K562 (cell line): ENCODE measurements around the gene REXO2. TPM values are rescaled to one million over a fixed set of nuclear protein-coding genes. Genes with fewer than 3 reads are reported as not detected.
A peak's percentile ranks its signal among the peaks of the same experiment; 100 is the strongest.

Source experiments
- ATAC-seq: fragments of 200-7000 bp; cut with Tn5 transposase; 3 replicates; pipeline ENCODE4 v1.9.1; 2020; ENCODE audit warnings: moderate library complexity
- BruUV-seq: library from RNA; stranded (reverse); fragments of 400-500 nt; replicated peaks from 2 replicates; lab custom pipeline; 2021; lab: Mats Ljungman, UMichigan
- CTCF ChIA-PET: fragments of 300-600 bp; formaldehyde crosslinking; extraction: SDS; loops from one replicate; lab custom pipeline; 2021; ENCODE audit warnings: low intra/inter-chr PET ratio; lab: Yijun Ruan, JAX
- POLR2A ChIA-PET: fragments of 300-600, 350-650 bp; sonication (Branson Sonifier 250); formaldehyde crosslinking; extraction: SDS; loops from one replicate; lab custom pipeline; 2021; ENCODE audit warnings: antibody characterized with exemption, inconsistent platforms; lab: Yijun Ruan, JAX
- DNase-seq, 4 experiments: peaks; one replicate each; pipeline versions ENCODE4 v3.0.0 to v3.0.0-alpha.2; 2011 to 2018; ENCODE audit warnings: low spot score in 3 of 4, mixed read lengths in 3 of 4; ENCODE audit errors: extremely low read depth in 1 of 4
- FAIRE-seq: peaks from 2 replicates; lab custom pipeline; 2011; peaks lifted over from hg19 to GRCh38; lab: Jason Lieb, UNC
- H2AFZ ChIP-seq: 2 replicates; pipeline ENCODE4 v1.6.0; 2011; ENCODE audit warnings: low read depth, low read length, control low read depth, inconsistent platforms
- H3K27ac ChIP-seq: fragments of 200-600 bp; 3 replicates; pipeline ENCODE4 v1.8.0; 2011; ENCODE audit warnings: low read depth, mild to moderate bottlenecking, control low read depth, inconsistent platforms, low read length, moderate library complexity, mixed read lengths; ENCODE audit errors: extremely low read depth
- H3K27me3 ChIP-seq, 2 experiments: fragments of 300-600 bp in 1 of 2; 2 replicates in 1 of 2; 3 replicates in 1 of 2; pipeline versions ENCODE4 v1.6.0 to v1.8.0; 2011; ENCODE audit warnings: inconsistent platforms in 2 of 2, low read length in 2 of 2, mild to moderate bottlenecking in 1 of 2, mixed read lengths in 1 of 2, moderate library complexity in 1 of 2; ENCODE audit not compliant: control insufficient read depth in 2 of 2, insufficient read depth in 2 of 2
- H3K36me3 ChIP-seq: fragments of 300-600 bp; 3 replicates; pipeline ENCODE4 v1.8.0; 2011; ENCODE audit warnings: mild to moderate bottlenecking, low read length, inconsistent platforms; ENCODE audit not compliant: control insufficient read depth, insufficient read depth
- H3K4me1 ChIP-seq, 2 experiments: fragments of 200-600 bp in 1 of 2; replicated peaks in 1 of 2; 2 replicates in 1 of 2; 3 replicates in 1 of 2; pipeline versions ENCODE4 v1.5.1 to v1.8.0; 2011; ENCODE audit warnings: inconsistent platforms in 2 of 2, low read length in 2 of 2, mild to moderate bottlenecking in 1 of 2, mixed read lengths in 1 of 2, moderate library complexity in 1 of 2; ENCODE audit not compliant: control insufficient read depth in 2 of 2, insufficient read depth in 2 of 2
- H3K4me2 ChIP-seq: 2 replicates; pipeline ENCODE4 v1.6.1; 2011; ENCODE audit warnings: low read length, control low read depth, inconsistent platforms, mixed read lengths; ENCODE audit not compliant: insufficient read depth
- H3K4me3 ChIP-seq: fragments of 200-600 bp; sonication (generic), shearing (Covaris generic); 2 replicates; pipeline ENCODE4 v1.5.1; 2016; ENCODE audit warnings: control low read depth, inconsistent platforms
- H3K79me2 ChIP-seq: fragments of 200-600 bp; 3 replicates; pipeline ENCODE4 v1.8.0; 2011; ENCODE audit warnings: low read length, inconsistent platforms; ENCODE audit not compliant: control insufficient read depth, insufficient read depth
- H3K9ac ChIP-seq, 2 experiments: 2 replicates each; pipeline versions ENCODE4 v1.6.0 to v1.6.1; 2011; ENCODE audit warnings: low read depth in 2 of 2, low read length in 2 of 2, control low read depth in 1 of 2, inconsistent platforms in 1 of 2, mild to moderate bottlenecking in 1 of 2, mixed read lengths in 1 of 2; ENCODE audit not compliant: insufficient read depth in 1 of 2
- H3K9me1 ChIP-seq: one replicate; pipeline ENCODE4 v1.6.0; 2011; ENCODE audit warnings: inconsistent platforms, mild to moderate bottlenecking, low read length, moderate library complexity; ENCODE audit not compliant: control insufficient read depth, insufficient read depth
- H3K9me3 ChIP-seq: replicated peaks from 2 replicates; pipeline ENCODE4 v1.5.1; 2011; ENCODE audit warnings: low read depth, low read length, inconsistent platforms; ENCODE audit not compliant: control insufficient read depth, insufficient read depth
- H4K20me1 ChIP-seq: replicated peaks from 2 replicates; pipeline ENCODE4 v1.6.1; 2011; ENCODE audit warnings: low read length, inconsistent platforms, mixed read lengths; ENCODE audit not compliant: control insufficient read depth, insufficient read depth
- EWSR1 ChIP-seq: fragments of 450-650 bp; IDR thresholded peaks from 2 replicates; pipeline ENCODE4 v1.6.1; 2018; ENCODE audit warnings: borderline replicate concordance, mild to moderate bottlenecking, low read depth, moderate library complexity; ENCODE audit not compliant: partially characterized antibody
- KDM5B ChIP-seq: fragments of 200-600 bp; sonication (generic); IDR thresholded peaks from 2 replicates; pipeline ENCODE4 v1.6.1; 2012; ENCODE audit warnings: low read depth, mild to moderate bottlenecking, moderate library complexity, low read length, control low read depth, inconsistent platforms; ENCODE audit not compliant: insufficient replicate concordance
- RFX1 ChIP-seq: fragments of 450-650 bp; IDR thresholded peaks from 2 replicates; pipeline ENCODE4 v1.6.1; 2016; ENCODE audit warnings: mild to moderate bottlenecking, moderate library complexity
- SIN3A ChIP-seq, 2 experiments: fragments of 150-350 bp in 1 of 2; IDR thresholded peaks; 2 replicates each; pipeline ENCODE4 v1.6.1; 2011 to 2016; ENCODE audit warnings: borderline replicate concordance in 2 of 2, low read depth in 2 of 2, low read length in 2 of 2, mild to moderate bottlenecking in 2 of 2, moderate library complexity in 2 of 2; ENCODE audit not compliant: control insufficient read depth in 1 of 2
- TBP ChIP-seq: optimal IDR thresholded peaks from 2 replicates; pipeline ENCODE3; 2011; ENCODE audit warnings: low read depth, low read length, improper control_type of control experiment
- WGBS: fragments of 100-300 bp; shearing (Covaris generic); methylation state at CpG from one replicate; pipeline ENCODE4 v1.1.6; 2016; ENCODE audit warnings: low coverage, mixed read lengths; ENCODE audit not compliant: insufficient coverage; ENCODE audit errors: missing lambda C conversion rate; 5-methylcytosine and 5-hydroxymethylcytosine counted together
- in situ Hi-C: fragments of 300-500 bp; cut with MboI; formaldehyde crosslinking; loops from 4 replicates; pipeline ENCODE4 v1.15.0; 2018; ENCODE audit warnings: inconsistent platforms, mixed read lengths
- intact Hi-C: fragments of 100-400 bp; cut with micrococcal nuclease; formaldehyde crosslinking; loops from 2 replicates; pipeline ENCODE4 v1.14.2; 2022
- polyA plus RNA-seq, 8 experiments: library from polyadenylated mRNA; depleted of rRNA in 4 of 8; stranded (reverse) in 5 of 8; unstranded in 3 of 8; fragments of >200 nt; fragmentation: Nextera tagmentation in 2 of 8; fragmentation: Illumina TruSeq in 1 of 8; extraction: Ambion mirVana in 2 of 8; extraction: Trizol in 1 of 8; gene quantifications; 2 replicates each; pipeline versions ENCODE4 v1.2.1 to v1.2.3, GENCODE V29; 2011 to 2014; ENCODE audit warnings: inconsistent platforms in 1 of 8, missing spikeins in 1 of 8
- total RNA-seq, 7 experiments: library from RNA; depleted of rRNA in 6 of 7; stranded (reverse); fragments of >200 nt in 6 of 7; fragmentation: Illumina TruSeq in 2 of 7; extraction: Trizol in 2 of 7; gene quantifications; 2 replicates each; pipeline versions ENCODE4 v1.2.1 to v1.2.3, GENCODE V29; 2011 to 2021; ENCODE audit warnings: low replicate concordance in 1 of 7

REXO2 gene
- total and polyA plus RNA-seq, 9 of the 15 experiments (the other 6 are each of a cell fraction or from before 2014, with no cell fraction given): 143 to 370 (median 193) TPM

DNA sequence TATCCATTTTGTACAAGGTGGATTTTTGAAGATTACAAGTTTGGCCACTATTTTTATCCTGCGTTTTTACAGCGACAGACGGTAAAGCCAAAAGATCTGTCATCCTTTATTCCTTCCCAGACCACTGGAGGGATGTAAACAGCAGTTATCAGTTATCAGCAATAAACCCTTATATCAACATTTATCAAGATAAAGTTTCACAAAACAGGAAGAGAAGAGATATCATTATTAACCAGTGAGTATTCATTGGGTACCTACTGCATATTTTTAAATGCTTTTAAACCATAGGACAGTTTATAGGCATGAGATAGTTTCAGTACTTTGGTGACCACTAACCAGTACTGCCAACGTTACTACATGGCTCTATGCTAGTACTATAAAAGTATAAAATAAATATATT lies 5.9 kb upstream of the REXO2 start (continued):
- TF ChIP-seq KDM5B: no peak
- TF ChIP-seq SIN3A (IDR thresholded peaks at IDR 0.05; ENCODE audit: borderline replicate concordance in 2 of 2, control insufficient read depth in 1 of 2, low read depth in 2 of 2, low read length in 2 of 2): no peak

DNA sequence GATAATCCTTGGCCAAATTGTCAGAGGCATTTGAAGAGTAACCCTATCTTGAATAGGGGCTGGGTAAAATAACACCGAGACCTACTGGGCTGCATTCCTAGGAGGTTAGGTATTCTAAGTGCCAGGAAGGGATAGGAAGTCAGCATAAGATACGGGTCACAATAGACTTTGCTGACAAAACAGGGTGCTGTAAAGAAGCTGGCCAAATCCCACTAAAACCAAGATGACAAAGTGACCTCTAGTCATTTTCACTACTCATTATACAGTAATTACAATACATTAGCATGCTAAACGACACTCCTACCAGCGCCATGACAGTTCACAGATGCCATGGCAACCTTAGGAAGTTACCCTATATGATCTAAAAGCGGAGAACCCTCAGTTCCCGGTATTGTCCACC lies 964 bp upstream of the REXO2 start:
- Histone ChIP-seq H2AFZ (peak overlapping the region; percentile 77), H3K36me3 (peaks cover 6% of the 10 kb centered on the region; the same call in 2 of the 3 replicates), H3K27ac (no peak overlapping the region), H3K4me3 (no peak overlapping the region), H3K4me1 (peaks cover 7% of the 10 kb centered on the region in 2 experiments; a peak in 3 of 5 replicates), H4K20me1 (no peaks in the 10 kb centered on the region)
- in situ Hi-C loops: no loop called here
- no TSS peak for BruUV-seq
- TF ChIP-seq EWSR1: no peak
- TF ChIP-seq TBP: peak; percentile 8
- TF ChIP-seq RFX1: peak; percentile 58
- TF ChIP-seq, all 486 proteins: peak for 2
- 68% methylated on average over 6 of the region's 6 CpGs for WGBS
- Histone ChIP-seq H3K79me2 (peaks cover 41% of the 10 kb centered on the region), H3K9me3 (no peaks in the 10 kb centered on the region), H3K27me3 (no peaks in the 10 kb centered on the region), H3K9me1 (no peaks in the 10 kb centered on the region), H3K9ac (no peak overlapping the region), H3K4me2 (no peak overlapping the region)
- ATAC-seq: no peak
- intact Hi-C loops: loop anchor here (5.0 kb wide), 1 partner anchor 141 kb away; the partner anchor contains the start of gene NNMT
- FAIRE-seq: no peak
- no peak for DNase-seq
- ChIA-PET POLR2A (interaction anchor here (0.9 to 1.3 kb wide), 3 partner anchors 9 to 27 kb away, joined by 3 to 4 read pairs (median 3); no protein-coding TSS in a partner anchor), CTCF (no interaction called here)
